ENCODE data around the gene KIF18A.
"Not testable (repeated sequence)": the region's sequence is repeated elsewhere in the genome, so short reads cannot be mapped to it uniquely, and the experiment has no call there.

The KIF18A gene

GRCh38 chr11:28107750-28108618, at the start of gene KIF18A, which contains the start of gene METTL15:
TSS of gene KIF18A (minus strand) at chr11:28108156. CDS start at chr11:28097947, 10,209 bp downstream.
TSS of gene METTL15 (plus strand) at chr11:28108388. CDS start at chr11:28113335, 4,947 bp downstream.
- peak; percentile 99 for DNase-seq

GRCh38 chr11:28153586-28153985, 45.6 kb upstream of the KIF18A start:
- no peak for DNase-seq

GRCh38 chr11:28152743-28153142, 44.8 kb upstream of the KIF18A start:
- DNase-seq: no peak

GRCh38 chr11:28146123-28146751, 38.3 kb upstream of the KIF18A start:
- DNase-seq: no peak

GRCh38 chr11:28144808-28145207, 36.9 kb upstream of the KIF18A start:
- DNase-seq: peak; percentile 23

- peak; percentile 9 for DNase-seq
Observed at GRCh38 chr11:28142724-28143123, 34.8 kb upstream of the KIF18A start.

- DNase-seq: peak; percentile 25
Observed at GRCh38 chr11:28140689-28141455, 32.9 kb upstream of the KIF18A start.

- no peak for DNase-seq
Observed at GRCh38 chr11:28139841-28140415, 32.0 kb upstream of the KIF18A start.

- peak; percentile 36 for DNase-seq
Observed at GRCh38 chr11:28137832-28138231, 29.9 kb upstream of the KIF18A start.

GRCh38 chr11:28137366-28137765, 29.4 kb upstream of the KIF18A start:
- peak; percentile 86 for DNase-seq

GRCh38 chr11:28136157-28136556, 28.2 kb upstream of the KIF18A start:
- DNase-seq: not testable (repeated sequence)

- DNase-seq: no peak
Observed at GRCh38 chr11:28133146-28133545, 25.2 kb upstream of the KIF18A start.

GRCh38 chr11:28132548-28132947, 24.6 kb upstream of the KIF18A start:
- no peak for DNase-seq

GRCh38 chr11:28123151-28123581, 15.2 kb upstream of the KIF18A start:
- DNase-seq: no peak

GRCh38 chr11:28117712-28118111, 9.8 kb upstream of the KIF18A start:
- DNase-seq: no peak

- no peak for DNase-seq
Observed at GRCh38 chr11:28114731-28115130, 6.8 kb upstream of the KIF18A start.

GRCh38 chr11:28114116-28114515, 6.2 kb upstream of the KIF18A start:
- DNase-seq: no peak

GRCh38 chr11:28110821-28111200, 2.9 kb upstream of the KIF18A start:
- peak; percentile 38 for DNase-seq

- peak; percentile 88 for DNase-seq
Observed at GRCh38 chr11:28110108-28110820, 2.3 kb upstream of the KIF18A start.

- no peak for DNase-seq
Observed at GRCh38 chr11:28108958-28109357, 1.0 kb upstream of the KIF18A start.

- DNase-seq: peak; percentile 67
Observed at GRCh38 chr11:28107191-28107749, 686 bp downstream of the KIF18A start.

Data from hematopoietic multipotent progenitor cell treated with erythropoietin and hydrocortisone succinate and interleukin-3 and kit ligand, for 6 days (in vitro differentiated cells).